GM21529 (cell line): ENCODE results near the gene TMEM171.

ENCODE experiments used
- ATAC-seq: cut with Tn5 transposase; IDR thresholded peaks from one replicate; pipeline ENCODE4 v1.9.1; 2021; ENCODE audit not compliant: unreplicated experiment

TMEM171 gene

GRCh38 chr5:73119451-73120157 is 771 bp upstream of the TMEM171 start:
- no peak for ATAC-seq

GRCh38 chr5:73121119-73121463 is 716 bp downstream of the TMEM171 start:
- ATAC-seq = no peak

GRCh38 chr5:73122875-73123810 is 2.8 kb downstream of the TMEM171 start:
- ATAC-seq = no peak

- no peak for ATAC-seq
Measured at GRCh38 chr5:73125289-73125688, 4.9 kb downstream of the TMEM171 start.

GRCh38 chr5:73126381-73126780 is 6.0 kb downstream of the TMEM171 start:
- no peak for ATAC-seq

GRCh38 chr5:73126957-73127356 is 6.6 kb downstream of the TMEM171 start:
- ATAC-seq = no peak

- ATAC-seq = no peak
Measured at GRCh38 chr5:73129143-73129542, 8.8 kb downstream of the TMEM171 start.

- no peak for ATAC-seq
Measured at GRCh38 chr5:73130811-73131210, 10.4 kb downstream of the TMEM171 start.

GRCh38 chr5:73131711-73132425 is 11.5 kb downstream of the TMEM171 start:
- no peak for ATAC-seq

GRCh38 chr5:73132759-73133158 is 12.4 kb downstream of the TMEM171 start:
- no peak for ATAC-seq

GRCh38 chr5:73135021-73135420 is 14.6 kb downstream of the TMEM171 start:
- ATAC-seq = no peak

GRCh38 chr5:73135429-73136054 is 15.2 kb downstream of the TMEM171 start:
- ATAC-seq = no peak

- ATAC-seq = no peak
Measured at GRCh38 chr5:73136055-73136562, 15.7 kb downstream of the TMEM171 start.

- no peak for ATAC-seq
Measured at GRCh38 chr5:73137563-73138530, 17.5 kb downstream of the TMEM171 start.

GRCh38 chr5:73139485-73139884 is 19.1 kb downstream of the TMEM171 start:
- ATAC-seq = no peak

- ATAC-seq = no peak
Measured at GRCh38 chr5:73140801-73141200, 20.4 kb downstream of the TMEM171 start.

GRCh38 chr5:73142035-73142434 is 21.7 kb downstream of the TMEM171 start:
- no peak for ATAC-seq

- no peak for ATAC-seq
Measured at GRCh38 chr5:73143716-73144115, 23.3 kb downstream of the TMEM171 start.

GRCh38 chr5:73149540-73149939 is 29.2 kb downstream of the TMEM171 start:
- ATAC-seq = no peak

GRCh38 chr5:73150876-73151275 is 30.5 kb downstream of the TMEM171 start:
- ATAC-seq = no peak
